Subcutaneous adipose tissue (tissue), 4 donors: ENCODE measurements around the gene LSM14B. TPM values are rescaled to one million over a fixed set of nuclear protein-coding genes. Genes with fewer than 3 reads are reported as not detected.

Source experiments
- total RNA-seq, 4 donors: library from RNA; depleted of rRNA; stranded (reverse); fragments of >200 nt; gene quantifications; one replicate each; pipeline ENCODE4 v1.1.0, GENCODE V29; 2016
- TF ChIP-seq, protein P1 (sequence below): fragments of 450-650 bp; IDR thresholded peaks from one replicate; pipeline ENCODE4 v1.5.1; 2016; ENCODE audit warnings: low read depth, mild to moderate bottlenecking, control low read depth, antibody characterized with exemption, moderate library complexity

LSM14B gene
- total RNA-seq, 4 donors from 2014 or later, result 18.3 to 33.0 (median 20.1) TPM

DNA sequence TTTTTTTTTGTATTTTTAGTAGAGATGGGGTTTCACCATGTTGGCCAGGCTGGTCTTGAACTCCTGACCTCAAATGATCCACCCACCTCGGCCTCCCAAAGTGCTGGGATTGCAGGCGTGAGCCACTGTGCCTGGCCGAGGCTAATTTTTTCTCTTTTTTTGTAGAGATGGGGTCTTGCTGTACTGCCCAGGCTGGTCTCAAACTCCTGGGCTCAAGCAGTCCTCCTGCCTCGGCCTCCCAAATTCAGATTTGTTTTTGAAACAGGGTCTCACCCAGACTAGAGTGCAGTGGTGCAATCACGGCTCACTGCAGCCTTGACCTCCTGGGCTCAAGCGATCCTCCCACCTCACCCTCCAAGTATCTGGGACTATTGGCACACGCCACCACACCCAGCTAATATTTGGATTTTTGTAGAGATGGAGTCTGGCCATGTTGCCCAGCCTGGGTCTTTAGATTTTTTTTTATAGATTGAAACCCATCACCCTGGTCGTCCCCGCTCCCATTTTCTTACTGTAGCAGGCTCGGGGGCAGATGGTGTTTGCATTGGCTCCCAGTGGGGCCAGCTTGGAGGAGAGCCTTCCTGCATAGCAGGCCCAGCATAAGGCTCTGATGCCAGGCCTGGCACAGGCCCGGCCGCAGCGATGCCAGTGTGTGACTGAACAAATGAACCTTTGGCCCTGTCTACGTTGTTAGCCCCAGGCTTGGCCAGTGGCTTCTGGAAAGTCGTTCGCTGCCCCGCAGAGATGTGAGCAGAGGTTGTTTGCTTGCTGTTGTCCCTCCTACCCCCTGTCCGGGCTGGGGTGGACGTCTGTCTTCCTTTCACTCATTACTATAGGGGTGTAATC, 56.3 kb downstream of the LSM14B start:
- TF ChIP-seq, protein P1, sequence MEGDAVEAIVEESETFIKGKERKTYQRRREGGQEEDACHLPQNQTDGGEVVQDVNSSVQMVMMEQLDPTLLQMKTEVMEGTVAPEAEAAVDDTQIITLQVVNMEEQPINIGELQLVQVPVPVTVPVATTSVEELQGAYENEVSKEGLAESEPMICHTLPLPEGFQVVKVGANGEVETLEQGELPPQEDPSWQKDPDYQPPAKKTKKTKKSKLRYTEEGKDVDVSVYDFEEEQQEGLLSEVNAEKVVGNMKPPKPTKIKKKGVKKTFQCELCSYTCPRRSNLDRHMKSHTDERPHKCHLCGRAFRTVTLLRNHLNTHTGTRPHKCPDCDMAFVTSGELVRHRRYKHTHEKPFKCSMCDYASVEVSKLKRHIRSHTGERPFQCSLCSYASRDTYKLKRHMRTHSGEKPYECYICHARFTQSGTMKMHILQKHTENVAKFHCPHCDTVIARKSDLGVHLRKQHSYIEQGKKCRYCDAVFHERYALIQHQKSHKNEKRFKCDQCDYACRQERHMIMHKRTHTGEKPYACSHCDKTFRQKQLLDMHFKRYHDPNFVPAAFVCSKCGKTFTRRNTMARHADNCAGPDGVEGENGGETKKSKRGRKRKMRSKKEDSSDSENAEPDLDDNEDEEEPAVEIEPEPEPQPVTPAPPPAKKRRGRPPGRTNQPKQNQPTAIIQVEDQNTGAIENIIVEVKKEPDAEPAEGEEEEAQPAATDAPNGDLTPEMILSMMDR, result no peak

DNA sequence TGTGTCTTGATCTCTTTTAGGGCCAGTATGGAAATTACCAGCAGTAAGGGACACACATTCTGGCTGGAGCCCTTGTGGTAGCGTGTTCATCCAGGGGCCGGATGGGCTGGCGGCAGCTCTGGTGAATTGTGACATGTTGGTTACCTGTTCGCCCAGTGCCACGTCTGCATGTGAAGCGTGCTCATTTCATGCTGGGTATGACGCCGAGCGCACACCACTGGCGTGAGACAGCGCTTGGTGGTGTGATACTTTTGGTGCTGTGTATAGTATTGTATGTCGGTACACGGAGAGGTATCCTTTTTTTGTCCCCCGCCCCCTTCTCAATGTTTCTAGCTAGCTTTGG, 56.9 kb downstream of the LSM14B start:
- TF ChIP-seq, protein P1, result no peak

DNA sequence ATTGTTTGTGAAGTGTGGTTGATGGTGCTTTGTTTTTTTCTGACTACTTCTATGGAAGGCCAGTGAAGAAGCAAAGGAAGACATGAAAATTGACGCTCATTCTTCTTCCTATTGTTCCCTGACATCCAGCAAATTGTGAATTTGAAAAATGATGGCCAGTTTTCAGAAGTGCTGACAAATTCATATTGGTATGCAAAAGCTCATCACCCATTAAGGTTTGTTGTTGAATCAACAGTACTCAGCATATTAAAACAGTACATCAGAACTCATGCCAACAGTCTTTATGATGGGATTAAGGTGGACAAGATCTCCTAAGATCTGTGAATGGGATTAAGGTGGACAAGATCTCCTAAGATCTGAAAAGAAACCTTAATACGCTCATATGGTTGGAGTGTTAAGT, 59.5 kb downstream of the LSM14B start:
- TF ChIP-seq, protein P1, result no peak

DNA sequence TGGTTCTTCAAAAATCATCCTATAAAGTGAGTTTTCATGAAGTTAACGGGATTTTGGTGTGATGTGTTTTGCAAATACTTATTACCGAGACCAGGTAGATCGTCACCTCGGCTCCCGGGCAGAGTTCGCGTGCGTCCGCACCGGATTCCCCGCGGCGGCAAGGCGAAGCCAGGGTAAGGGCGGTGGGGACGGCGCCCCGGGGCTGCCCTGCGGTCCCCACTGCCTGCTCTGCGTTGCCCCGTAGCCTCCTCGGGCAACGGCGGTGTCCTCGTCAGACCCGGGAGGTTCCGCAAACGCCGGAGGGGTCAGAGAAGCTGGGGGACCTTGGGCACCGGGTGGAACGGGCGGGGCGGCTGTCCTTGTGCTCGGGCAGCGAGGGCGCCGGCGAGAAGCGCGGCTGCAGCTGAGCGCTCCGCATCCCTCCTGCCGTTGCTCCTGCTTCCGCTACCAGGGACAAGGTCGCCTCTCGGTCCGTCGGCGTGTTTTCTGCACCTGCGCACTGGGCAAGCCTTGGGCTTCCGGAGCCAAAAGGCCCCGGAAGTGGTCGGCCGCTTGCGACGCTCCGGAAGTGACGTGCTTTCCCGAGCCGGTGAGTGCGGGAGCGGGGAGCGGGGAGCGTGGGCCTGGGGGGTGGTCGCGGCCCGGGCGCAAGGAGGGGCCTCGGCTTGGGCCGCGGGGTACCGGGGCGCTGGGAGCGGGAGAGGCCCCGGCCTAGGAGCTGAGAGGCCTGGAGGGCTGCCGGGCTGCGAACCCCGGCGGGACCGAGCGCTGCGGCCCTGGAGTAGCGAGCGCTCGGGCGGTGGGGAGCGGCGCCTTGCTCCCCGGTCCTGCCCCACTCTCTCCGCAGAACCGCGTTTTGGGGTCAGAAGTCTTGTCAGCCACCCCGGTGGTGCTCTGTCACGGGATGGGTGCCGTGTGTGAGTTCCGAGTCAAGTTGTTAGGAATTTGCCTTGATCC, 60.5 kb downstream of the LSM14B start, which contains the start of gene MTG2:
Gene MTG2 (plus strand): TSS at position 560 of the 957 bp plus-strand sequence. CDS start 10,393 bp downstream, outside the sequence.
- TF ChIP-seq, protein P1, result no peak

DNA sequence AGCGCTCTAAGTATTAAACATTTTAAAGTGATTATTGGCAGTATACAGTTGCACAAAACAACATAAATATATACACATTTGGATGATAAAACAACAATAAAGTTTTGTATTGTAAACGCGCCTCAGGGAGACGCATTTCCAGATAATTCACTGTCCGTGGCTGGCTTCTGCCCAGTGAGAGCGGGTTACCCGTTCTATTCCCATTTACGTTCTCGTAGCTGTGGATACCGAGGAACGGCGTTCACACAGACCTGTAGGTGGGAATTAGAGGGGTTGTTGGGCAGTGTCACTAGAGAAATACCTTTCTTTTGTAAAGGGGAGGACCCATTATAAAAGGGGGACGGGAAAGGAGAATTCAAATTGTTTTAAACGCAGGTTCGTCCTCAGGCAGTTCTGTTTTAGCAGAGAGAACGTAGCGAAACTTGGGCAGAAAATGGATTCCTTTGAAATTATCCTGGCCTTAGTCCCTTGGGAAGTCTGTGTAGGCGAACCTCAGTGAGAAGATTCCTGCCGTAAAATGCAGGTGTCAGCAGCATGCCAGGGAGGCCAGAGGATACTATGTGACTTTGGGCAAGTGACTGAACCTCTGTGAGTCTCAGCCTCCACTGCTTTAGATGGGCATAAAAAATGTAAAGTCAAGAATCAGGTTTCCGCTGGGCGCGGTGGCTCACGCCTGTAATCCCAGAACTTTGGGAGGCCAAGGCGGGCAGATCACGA, 61.3 kb downstream of the LSM14B start:
- TF ChIP-seq, protein P1, result no peak

Other genes starting within 250 kb of the LSM14B start
- 10 to 100 TPM in 3 of 4 donors, 1 to 10 TPM in 1; 7.7 to 16.0 (median 10.7) TPM for gene TAF4, start 56.6 kb upstream of the LSM14B start, total RNA-seq
- 100 to 1,000 TPM; 299 to 630 (median 399) TPM for gene PSMA7, start 20.9 kb downstream of the LSM14B start, total RNA-seq
- gene SS18L1, start 21.3 kb downstream of the LSM14B start, total RNA-seq, result 10 to 100 TPM; 10.3 to 18.3 (median 12.9) TPM
- 10 to 100 TPM; 17.0 to 26.1 (median 22.6) TPM for gene MTG2, start 60.6 kb downstream of the LSM14B start, total RNA-seq
- gene HRH3, start 97.8 kb downstream of the LSM14B start, total RNA-seq, result not detected
- gene OSBPL2, start 116.0 kb downstream of the LSM14B start, total RNA-seq, result 10 to 100 TPM; 25.3 to 43.1 (median 27.6) TPM
- gene ADRM1, start 180.5 kb downstream of the LSM14B start, total RNA-seq, result 100 to 1,000 TPM in 2 of 4 donors, 10 to 100 TPM in 2; 78.5 to 141 (median 101) TPM
- gene LAMA5, start 244.8 kb downstream of the LSM14B start, total RNA-seq, result 100 to 1,000 TPM in 1 of 4 donors, 10 to 100 TPM in 3; 14.1 to 131 (median 34.5) TPM